Measurements from ENCODE around the gene ST8SIA4.

DNA sequence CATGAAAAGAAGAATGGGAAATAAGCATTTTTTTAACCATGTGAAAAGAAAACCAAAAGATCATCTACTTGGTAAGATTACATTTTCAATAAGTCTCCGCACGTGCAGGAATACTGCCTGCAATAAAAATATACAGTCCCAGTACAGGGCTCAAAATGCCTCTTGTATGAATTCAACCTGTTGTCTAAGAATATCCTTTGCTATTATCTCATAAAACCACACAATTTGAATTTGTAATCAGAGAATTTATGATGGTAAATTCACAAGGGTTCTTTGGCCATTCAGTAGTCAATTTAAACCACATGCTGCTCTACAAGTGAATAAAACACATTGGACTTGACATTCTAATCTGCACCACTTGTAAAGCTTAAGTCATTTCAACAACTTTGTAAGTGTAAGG is 46.6 kb downstream of the ST8SIA4 start:
- TF ChIP-seq, protein P1, sequence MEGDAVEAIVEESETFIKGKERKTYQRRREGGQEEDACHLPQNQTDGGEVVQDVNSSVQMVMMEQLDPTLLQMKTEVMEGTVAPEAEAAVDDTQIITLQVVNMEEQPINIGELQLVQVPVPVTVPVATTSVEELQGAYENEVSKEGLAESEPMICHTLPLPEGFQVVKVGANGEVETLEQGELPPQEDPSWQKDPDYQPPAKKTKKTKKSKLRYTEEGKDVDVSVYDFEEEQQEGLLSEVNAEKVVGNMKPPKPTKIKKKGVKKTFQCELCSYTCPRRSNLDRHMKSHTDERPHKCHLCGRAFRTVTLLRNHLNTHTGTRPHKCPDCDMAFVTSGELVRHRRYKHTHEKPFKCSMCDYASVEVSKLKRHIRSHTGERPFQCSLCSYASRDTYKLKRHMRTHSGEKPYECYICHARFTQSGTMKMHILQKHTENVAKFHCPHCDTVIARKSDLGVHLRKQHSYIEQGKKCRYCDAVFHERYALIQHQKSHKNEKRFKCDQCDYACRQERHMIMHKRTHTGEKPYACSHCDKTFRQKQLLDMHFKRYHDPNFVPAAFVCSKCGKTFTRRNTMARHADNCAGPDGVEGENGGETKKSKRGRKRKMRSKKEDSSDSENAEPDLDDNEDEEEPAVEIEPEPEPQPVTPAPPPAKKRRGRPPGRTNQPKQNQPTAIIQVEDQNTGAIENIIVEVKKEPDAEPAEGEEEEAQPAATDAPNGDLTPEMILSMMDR (IDR thresholded peaks at IDR 0.05), result no peak
- no peak for TF ChIP-seq POLR2A (IDR thresholded peaks at IDR 0.05)
